K562 (cell line): Measurements from ENCODE around the gene RNF145. TPM values are rescaled to one million over a fixed set of nuclear protein-coding genes. Genes with fewer than 3 reads are reported as not detected.

Experiments
- ATAC-seq: fragments of 200-7000 bp; cut with Tn5 transposase; 3 replicates; pipeline ENCODE4 v1.9.1; 2020; ENCODE audit warnings: moderate library complexity
- BruUV-seq: library from RNA; stranded (reverse); fragments of 400-500 nt; replicated peaks from 2 replicates; lab custom pipeline; 2021; lab: Mats Ljungman, UMichigan
- CTCF ChIA-PET: fragments of 300-600 bp; formaldehyde crosslinking; extraction: SDS; loops from one replicate; lab custom pipeline; 2021; ENCODE audit warnings: low intra/inter-chr PET ratio; lab: Yijun Ruan, JAX
- POLR2A ChIA-PET: fragments of 300-600, 350-650 bp; sonication (Branson Sonifier 250); formaldehyde crosslinking; extraction: SDS; loops from one replicate; lab custom pipeline; 2021; ENCODE audit warnings: antibody characterized with exemption, inconsistent platforms; lab: Yijun Ruan, JAX
- DNase-seq, 4 experiments: peaks; one replicate each; pipeline versions ENCODE4 v3.0.0 to v3.0.0-alpha.2; 2011 to 2018; ENCODE audit warnings: low spot score in 3 of 4, mixed read lengths in 3 of 4; ENCODE audit errors: extremely low read depth in 1 of 4
- FAIRE-seq: peaks from 2 replicates; lab custom pipeline; 2011; peaks lifted over from hg19 to GRCh38; lab: Jason Lieb, UNC
- H2AFZ ChIP-seq: 2 replicates; pipeline ENCODE4 v1.6.0; 2011; ENCODE audit warnings: low read depth, low read length, control low read depth, inconsistent platforms
- H3K27ac ChIP-seq: fragments of 200-600 bp; 3 replicates; pipeline ENCODE4 v1.8.0; 2011; ENCODE audit warnings: low read depth, mild to moderate bottlenecking, control low read depth, inconsistent platforms, low read length, moderate library complexity, mixed read lengths; ENCODE audit errors: extremely low read depth
- H3K27me3 ChIP-seq, 2 experiments: fragments of 300-600 bp in 1 of 2; 2 replicates in 1 of 2; 3 replicates in 1 of 2; pipeline versions ENCODE4 v1.6.0 to v1.8.0; 2011; ENCODE audit warnings: inconsistent platforms in 2 of 2, low read length in 2 of 2, mild to moderate bottlenecking in 1 of 2, mixed read lengths in 1 of 2, moderate library complexity in 1 of 2; ENCODE audit not compliant: control insufficient read depth in 2 of 2, insufficient read depth in 2 of 2
- H3K36me3 ChIP-seq: fragments of 300-600 bp; 3 replicates; pipeline ENCODE4 v1.8.0; 2011; ENCODE audit warnings: mild to moderate bottlenecking, low read length, inconsistent platforms; ENCODE audit not compliant: control insufficient read depth, insufficient read depth
- H3K4me1 ChIP-seq, 2 experiments: fragments of 200-600 bp in 1 of 2; replicated peaks in 1 of 2; 2 replicates in 1 of 2; 3 replicates in 1 of 2; pipeline versions ENCODE4 v1.5.1 to v1.8.0; 2011; ENCODE audit warnings: inconsistent platforms in 2 of 2, low read length in 2 of 2, mild to moderate bottlenecking in 1 of 2, mixed read lengths in 1 of 2, moderate library complexity in 1 of 2; ENCODE audit not compliant: control insufficient read depth in 2 of 2, insufficient read depth in 2 of 2
- H3K4me2 ChIP-seq: 2 replicates; pipeline ENCODE4 v1.6.1; 2011; ENCODE audit warnings: low read length, control low read depth, inconsistent platforms, mixed read lengths; ENCODE audit not compliant: insufficient read depth
- H3K4me3 ChIP-seq: fragments of 200-600 bp; sonication (generic), shearing (Covaris generic); 2 replicates; pipeline ENCODE4 v1.5.1; 2016; ENCODE audit warnings: control low read depth, inconsistent platforms
- H3K79me2 ChIP-seq: fragments of 200-600 bp; 3 replicates; pipeline ENCODE4 v1.8.0; 2011; ENCODE audit warnings: low read length, inconsistent platforms; ENCODE audit not compliant: control insufficient read depth, insufficient read depth
- H3K9ac ChIP-seq, 2 experiments: 2 replicates each; pipeline versions ENCODE4 v1.6.0 to v1.6.1; 2011; ENCODE audit warnings: low read depth in 2 of 2, low read length in 2 of 2, control low read depth in 1 of 2, inconsistent platforms in 1 of 2, mild to moderate bottlenecking in 1 of 2, mixed read lengths in 1 of 2; ENCODE audit not compliant: insufficient read depth in 1 of 2
- H3K9me1 ChIP-seq: one replicate; pipeline ENCODE4 v1.6.0; 2011; ENCODE audit warnings: inconsistent platforms, mild to moderate bottlenecking, low read length, moderate library complexity; ENCODE audit not compliant: control insufficient read depth, insufficient read depth
- H3K9me3 ChIP-seq: replicated peaks from 2 replicates; pipeline ENCODE4 v1.5.1; 2011; ENCODE audit warnings: low read depth, low read length, inconsistent platforms; ENCODE audit not compliant: control insufficient read depth, insufficient read depth
- H4K20me1 ChIP-seq: replicated peaks from 2 replicates; pipeline ENCODE4 v1.6.1; 2011; ENCODE audit warnings: low read length, inconsistent platforms, mixed read lengths; ENCODE audit not compliant: control insufficient read depth, insufficient read depth
- E2F3 ChIP-seq: fragments of 250-450 bp; sonication (Bioruptor Pico); IDR thresholded peaks from 2 replicates; pipeline ENCODE4 v1.4.0; 2020; ENCODE audit warnings: mild to moderate bottlenecking
- HDGF ChIP-seq: fragments of 450-650 bp; IDR thresholded peaks from 2 replicates; pipeline ENCODE4 v1.6.1; 2016
- KAT2B ChIP-seq: IDR thresholded peaks from one replicate; pipeline ENCODE4 v1.6.1; 2012; ENCODE audit warnings: low read depth, mild to moderate bottlenecking, control low read depth, inconsistent platforms, low read length, moderate library complexity
- NCOR1 ChIP-seq: fragments of 450-650 bp; IDR thresholded peaks from 2 replicates; pipeline ENCODE4 v1.6.1; 2016; ENCODE audit warnings: mild to moderate bottlenecking, moderate library complexity
- SRSF3 ChIP-seq: fragments of 200-400 bp; formaldehyde crosslinking; IDR thresholded peaks from 2 replicates; pipeline ENCODE4 v1.6.1; 2016; ENCODE audit warnings: mild to moderate bottlenecking, low read length, moderate library complexity; ENCODE audit not compliant: insufficient read depth
- TCF3 ChIP-seq: sonication (generic); formaldehyde crosslinking; IDR thresholded peaks from 2 replicates; pipeline ENCODE4 v1.4.0; 2020; ENCODE audit warnings: mild to moderate bottlenecking, missing genetic modification reagents
- WGBS: fragments of 100-300 bp; shearing (Covaris generic); methylation state at CpG from one replicate; pipeline ENCODE4 v1.1.6; 2016; ENCODE audit warnings: low coverage, mixed read lengths; ENCODE audit not compliant: insufficient coverage; ENCODE audit errors: missing lambda C conversion rate; 5-methylcytosine and 5-hydroxymethylcytosine counted together
- in situ Hi-C: fragments of 300-500 bp; cut with MboI; formaldehyde crosslinking; loops from 4 replicates; pipeline ENCODE4 v1.15.0; 2018; ENCODE audit warnings: inconsistent platforms, mixed read lengths
- intact Hi-C: fragments of 100-400 bp; cut with micrococcal nuclease; formaldehyde crosslinking; loops from 2 replicates; pipeline ENCODE4 v1.14.2; 2022
- polyA plus RNA-seq, 8 experiments: library from polyadenylated mRNA; depleted of rRNA in 4 of 8; stranded (reverse) in 5 of 8; unstranded in 3 of 8; fragments of >200 nt; fragmentation: Nextera tagmentation in 2 of 8; fragmentation: Illumina TruSeq in 1 of 8; extraction: Ambion mirVana in 2 of 8; extraction: Trizol in 1 of 8; gene quantifications; 2 replicates each; pipeline versions ENCODE4 v1.2.1 to v1.2.3, GENCODE V29; 2011 to 2014; ENCODE audit warnings: inconsistent platforms in 1 of 8, missing spikeins in 1 of 8
- total RNA-seq, 7 experiments: library from RNA; depleted of rRNA in 6 of 7; stranded (reverse); fragments of >200 nt in 6 of 7; fragmentation: Illumina TruSeq in 2 of 7; extraction: Trizol in 2 of 7; gene quantifications; 2 replicates each; pipeline versions ENCODE4 v1.2.1 to v1.2.3, GENCODE V29; 2011 to 2021; ENCODE audit warnings: low replicate concordance in 1 of 7
- TF ChIP-seq, protein P1 (sequence below), 2 experiments: fragments of 150-350 bp in 1 of 2; IDR thresholded peaks; 2 replicates each; pipeline ENCODE4 v1.6.1; 2012 to 2016; ENCODE audit warnings: low read depth in 2 of 2, low read length in 2 of 2, mild to moderate bottlenecking in 1 of 2, moderate library complexity in 1 of 2
- TF ChIP-seq, protein P2 (sequence below): fragments of 250-450 bp; sonication (Bioruptor Pico); IDR thresholded peaks from 2 replicates; pipeline ENCODE4 v1.4.0; 2020; ENCODE audit warnings: mild to moderate bottlenecking, moderate library complexity
- TF ChIP-seq, protein P3 (sequence below): fragments of 450-650 bp; formaldehyde crosslinking; IDR thresholded peaks from 2 replicates; pipeline ENCODE4 v1.4.0; 2020; ENCODE audit warnings: mild to moderate bottlenecking, moderate library complexity

The RNF145 gene
- total and polyA plus RNA-seq, 9 of the 15 experiments (the other 6 are each of a cell fraction or from before 2014, with no cell fraction given): 13.6 to 40.7 (median 25.4) TPM

DNA sequence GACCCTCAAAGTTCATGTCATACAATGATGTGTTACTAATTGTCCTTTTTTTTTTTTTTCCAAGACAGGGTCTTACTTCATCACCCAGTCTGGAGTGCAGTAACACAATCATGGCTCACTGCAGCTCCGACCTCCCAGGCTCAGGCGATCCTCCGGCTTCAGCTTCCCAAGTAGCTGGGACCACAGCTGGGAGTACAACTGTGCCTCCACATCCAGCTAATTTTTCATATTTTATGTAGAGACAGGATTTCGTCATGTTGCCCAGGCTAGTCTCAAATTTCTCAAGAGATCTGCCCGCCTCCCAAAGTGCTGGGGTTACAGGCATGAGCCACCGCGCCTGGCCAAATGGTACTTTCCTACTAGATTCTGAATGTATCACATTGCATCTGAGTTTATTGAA, 60.3 kb downstream of the RNF145 start (continued):
- TF ChIP-seq, protein P1, sequence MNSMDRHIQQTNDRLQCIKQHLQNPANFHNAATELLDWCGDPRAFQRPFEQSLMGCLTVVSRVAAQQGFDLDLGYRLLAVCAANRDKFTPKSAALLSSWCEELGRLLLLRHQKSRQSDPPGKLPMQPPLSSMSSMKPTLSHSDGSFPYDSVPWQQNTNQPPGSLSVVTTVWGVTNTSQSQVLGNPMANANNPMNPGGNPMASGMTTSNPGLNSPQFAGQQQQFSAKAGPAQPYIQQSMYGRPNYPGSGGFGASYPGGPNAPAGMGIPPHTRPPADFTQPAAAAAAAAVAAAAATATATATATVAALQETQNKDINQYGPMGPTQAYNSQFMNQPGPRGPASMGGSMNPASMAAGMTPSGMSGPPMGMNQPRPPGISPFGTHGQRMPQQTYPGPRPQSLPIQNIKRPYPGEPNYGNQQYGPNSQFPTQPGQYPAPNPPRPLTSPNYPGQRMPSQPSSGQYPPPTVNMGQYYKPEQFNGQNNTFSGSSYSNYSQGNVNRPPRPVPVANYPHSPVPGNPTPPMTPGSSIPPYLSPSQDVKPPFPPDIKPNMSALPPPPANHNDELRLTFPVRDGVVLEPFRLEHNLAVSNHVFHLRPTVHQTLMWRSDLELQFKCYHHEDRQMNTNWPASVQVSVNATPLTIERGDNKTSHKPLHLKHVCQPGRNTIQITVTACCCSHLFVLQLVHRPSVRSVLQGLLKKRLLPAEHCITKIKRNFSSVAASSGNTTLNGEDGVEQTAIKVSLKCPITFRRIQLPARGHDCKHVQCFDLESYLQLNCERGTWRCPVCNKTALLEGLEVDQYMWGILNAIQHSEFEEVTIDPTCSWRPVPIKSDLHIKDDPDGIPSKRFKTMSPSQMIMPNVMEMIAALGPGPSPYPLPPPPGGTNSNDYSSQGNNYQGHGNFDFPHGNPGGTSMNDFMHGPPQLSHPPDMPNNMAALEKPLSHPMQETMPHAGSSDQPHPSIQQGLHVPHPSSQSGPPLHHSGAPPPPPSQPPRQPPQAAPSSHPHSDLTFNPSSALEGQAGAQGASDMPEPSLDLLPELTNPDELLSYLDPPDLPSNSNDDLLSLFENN (IDR thresholded peaks at IDR 0.05; ENCODE audit: low read depth in 2 of 2, low read length in 2 of 2): no peak
- no peak for TF ChIP-seq SRSF3

DNA sequence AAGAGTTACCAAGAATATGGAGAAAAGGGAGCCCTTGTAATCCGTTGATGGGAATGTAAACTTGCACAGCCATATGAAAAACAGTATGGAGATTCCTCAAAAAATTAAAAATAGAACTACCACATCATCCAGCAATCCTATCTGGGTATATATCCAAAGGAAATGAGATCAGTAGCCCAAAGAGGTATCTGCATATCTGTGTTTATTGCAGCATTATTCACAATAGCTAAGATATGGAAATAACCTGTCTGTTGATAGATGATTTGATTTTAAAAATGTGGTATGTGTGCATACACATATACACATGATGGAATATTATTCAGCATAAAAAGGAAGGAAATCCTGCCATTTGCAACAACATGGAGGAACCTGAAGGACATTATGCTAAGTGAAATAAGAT, 61.4 kb downstream of the RNF145 start:
- WGBS: 0% methylated on average over 1 of the region's 1 CpG
- in situ Hi-C loops: no loop called here
- no peak for ATAC-seq
- Histone ChIP-seq H2AFZ (no peak overlapping the region), H3K27ac (no peak overlapping the region), H3K9ac (no peak overlapping the region), H3K4me1 (no peaks in the 10 kb centered on the region), H3K4me3 (no peak overlapping the region)
- POLR2A ChIA-PET: no interaction called here
- BruUV-seq: no TSS peak
- DNase-seq: no peak
- no peak for TF ChIP-seq NCOR1
- TF ChIP-seq KAT2B: no peak
- TF ChIP-seq E2F3 (CRISPR knock-in tag): no peak
- no peak for TF ChIP-seq TCF3 (CRISPR knock-in tag)
- TF ChIP-seq, protein P2, sequence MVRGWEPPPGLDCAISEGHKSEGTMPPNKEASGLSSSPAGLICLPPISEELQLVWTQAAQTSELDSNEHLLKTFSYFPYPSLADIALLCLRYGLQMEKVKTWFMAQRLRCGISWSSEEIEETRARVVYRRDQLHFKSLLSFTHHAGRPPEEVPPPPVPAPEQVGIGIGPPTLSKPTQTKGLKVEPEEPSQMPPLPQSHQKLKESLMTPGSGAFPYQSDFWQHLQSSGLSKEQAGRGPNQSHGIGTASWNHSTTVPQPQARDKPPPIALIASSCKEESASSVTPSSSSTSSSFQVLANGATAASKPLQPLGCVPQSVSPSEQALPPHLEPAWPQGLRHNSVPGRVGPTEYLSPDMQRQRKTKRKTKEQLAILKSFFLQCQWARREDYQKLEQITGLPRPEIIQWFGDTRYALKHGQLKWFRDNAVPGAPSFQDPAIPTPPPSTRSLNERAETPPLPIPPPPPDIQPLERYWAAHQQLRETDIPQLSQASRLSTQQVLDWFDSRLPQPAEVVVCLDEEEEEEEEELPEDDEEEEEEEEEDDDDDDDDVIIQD (CRISPR knock-in tag): no peak
- TF ChIP-seq, protein P3, sequence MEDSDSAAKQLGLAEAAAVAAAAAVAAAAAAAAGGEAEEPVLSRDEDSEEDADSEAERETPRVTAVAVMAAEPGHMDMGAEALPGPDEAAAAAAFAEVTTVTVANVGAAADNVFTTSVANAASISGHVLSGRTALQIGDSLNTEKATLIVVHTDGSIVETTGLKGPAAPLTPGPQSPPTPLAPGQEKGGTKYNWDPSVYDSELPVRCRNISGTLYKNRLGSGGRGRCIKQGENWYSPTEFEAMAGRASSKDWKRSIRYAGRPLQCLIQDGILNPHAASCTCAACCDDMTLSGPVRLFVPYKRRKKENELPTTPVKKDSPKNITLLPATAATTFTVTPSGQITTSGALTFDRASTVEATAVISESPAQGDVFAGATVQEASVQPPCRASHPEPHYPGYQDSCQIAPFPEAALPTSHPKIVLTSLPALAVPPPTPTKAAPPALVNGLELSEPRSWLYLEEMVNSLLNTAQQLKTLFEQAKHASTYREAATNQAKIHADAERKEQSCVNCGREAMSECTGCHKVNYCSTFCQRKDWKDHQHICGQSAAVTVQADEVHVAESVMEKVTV (CRISPR knock-in tag): no peak
- no peak for TF ChIP-seq HDGF
- TF ChIP-seq, all 486 proteins: peak for 0
- no peaks in the 10 kb centered on the region for H4K20me1 ChIP-seq
- no peaks in the 10 kb centered on the region for H3K79me2 ChIP-seq
- intact Hi-C loops: no loop called here
- no peaks in the 10 kb centered on the region for H3K36me3 ChIP-seq
- FAIRE-seq: no peak
- H3K27me3 ChIP-seq: peaks cover 0 to 5% of the 10 kb centered on the region in 2 experiments; a peak in 3 of 5 replicates
- H3K4me2 ChIP-seq: no peak overlapping the region
- CTCF ChIA-PET: no interaction called here
- H3K9me3 ChIP-seq: no peaks in the 10 kb centered on the region
- H3K9me1 ChIP-seq: no peaks in the 10 kb centered on the region
